Right cardiac atrium (tissue), 5 donors: ENCODE results near the gene CSH2. TPM values are rescaled to one million over a fixed set of nuclear protein-coding genes. Genes with fewer than 3 reads are reported as not detected.
"Not testable (repeated sequence)": the region's sequence is repeated elsewhere in the genome, so short reads cannot be mapped to it uniquely, and the experiment has no call there.

Experiments used
- ATAC-seq, 2 donors: fragments of 200-7000 bp; cut with Tn5 transposase; one replicate each; pipeline versions ENCODE4 v1.8.0 to v1.9.1; 2020; ENCODE audit warnings: moderate library complexity in 2 of 2, mild to moderate bottlenecking in 1 of 2
- DNase-seq, 3 donors: peaks; one replicate each; pipeline ENCODE4 v3.0.0-alpha.2; 2020
- H3K27ac ChIP-seq: one replicate; pipeline ENCODE4 v1.5.1; 2013; ENCODE audit warnings: mild to moderate bottlenecking, low read length, control low read depth, moderate library complexity
- H3K27me3 ChIP-seq: one replicate; pipeline ENCODE4 v1.6.1; 2013; ENCODE audit not compliant: control insufficient read depth, insufficient read depth
- H3K4me1 ChIP-seq: one replicate; pipeline ENCODE4 v1.6.1; 2013; ENCODE audit warnings: low read length; ENCODE audit not compliant: control insufficient read depth, insufficient read depth
- H3K4me3 ChIP-seq: one replicate; pipeline ENCODE4 v1.5.1; 2013; ENCODE audit warnings: low read length, control low read depth
- H3K9me3 ChIP-seq: one replicate; pipeline ENCODE4 v1.6.1; 2013; ENCODE audit warnings: low read length; ENCODE audit not compliant: control insufficient read depth
- WGBS: extraction: QIAGEN DNeasy Blood & Tissue Kit; methylation state at CpG from one replicate; pipeline ENCODE4 v1.1.7; 2013; 5-methylcytosine and 5-hydroxymethylcytosine counted together
- intact Hi-C, 4 donors: fragments of 100-400 bp; cut with DNase I; formaldehyde crosslinking; loops; one replicate each; pipeline versions ENCODE4 v1.11.0 to v1.14.0; 2022 to 2023
- polyA plus RNA-seq: library from polyadenylated mRNA; stranded (reverse); fragments of 200-250 nt; gene quantifications from one replicate; pipeline ENCODE4 v1.2.3, GENCODE V29; 2013
- total RNA-seq, 4 donors: library from RNA; stranded (reverse); fragmentation: NEBNext Ultra II Directional; extraction: Animal tissue kit (Norgen Biotek cat#: 25700); gene quantifications; one replicate each; pipeline ENCODE4 v1.2.1, GENCODE V29; 2021
- donor health status: healthy with polysubstance abuse.
- donor health status: DM: no; HTN: yes; CAD: no.
- donor health status: DM: no; HTN: no; CAD: no.
- donor health status: DM: no; HTN: yes; CAD: no; lungs with severe emphysema.
- donor health status: DM: yes; HTN: yes; CAD: no.

CSH2 gene
- total and polyA plus RNA-seq, 5 donors: not detected

- DNase-seq, ATAC-seq, H3K27me3 ChIP-seq, H3K27ac ChIP-seq, H3K4me3 ChIP-seq, H3K9me3 ChIP-seq, H3K4me1 ChIP-seq: not testable (repeated sequence)
- 75% methylated on average over 10 of the region's 10 CpGs for WGBS
- intact Hi-C loops: loop anchor here (5.0 to 10.0 kb wide), 6 partner anchors 77 to 369 kb away; partner anchors contain the start of genes ERN1 (in 3 of the 4), ICAM2 (in 2 of the 4) and PRR29 (in 1 of the 4)
These were observed 42.3 kb upstream of the CSH2 start for GRCh38 chr17:63915753-63916152.

DNA sequence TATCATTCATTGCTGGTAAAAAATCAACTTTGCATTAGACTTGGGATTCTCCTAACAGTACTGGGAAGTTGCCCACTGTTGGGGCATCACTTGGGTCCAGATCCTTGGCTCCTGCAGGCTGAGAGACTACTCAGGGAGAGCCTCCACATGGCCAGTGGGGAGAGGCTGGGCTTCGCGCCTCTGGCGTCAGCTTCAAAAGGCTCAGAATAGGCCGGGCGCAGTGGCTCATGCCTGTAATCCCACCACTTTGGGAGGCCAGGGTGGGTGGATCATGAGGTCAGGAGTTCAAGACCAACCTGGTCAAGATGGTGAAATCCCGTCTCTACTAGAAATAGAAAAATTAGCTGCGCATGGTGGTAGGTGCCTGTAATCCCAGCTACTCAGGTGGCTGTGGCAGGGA, 41.0 kb upstream of the CSH2 start:
- Histone ChIP-seq H3K9me3 (no peaks in the 10 kb centered on the region), H3K27me3 (no peaks in the 10 kb centered on the region), H3K27ac (no peak overlapping the region), H3K4me1 (no peaks in the 10 kb centered on the region), H3K4me3 (no peak overlapping the region)
- intact Hi-C loops: loop anchor here in 3 of 4 donors (5.0 to 10.0 kb wide), 6 partner anchors 33 to 370 kb away; partner anchors contain the start of genes ICAM2 (in 3 of the 3), ERN1 (in 2 of the 3) and PRR29 (in 1 of the 3)
- 95% methylated on average over 7 of the region's 7 CpGs for WGBS
- DNase-seq (no peak), ATAC-seq (no peak)

- H3K4me3 ChIP-seq: no peak overlapping the region
- intact Hi-C loops: loop anchor here in 3 of 4 donors (5.0 to 10.0 kb wide), 6 partner anchors 36 to 373 kb away; partner anchors contain the start of genes ICAM2 (in 3 of the 3), ERN1 (in 2 of the 3) and PRR29 (in 1 of the 3)
- no peaks in the 10 kb centered on the region for H3K27me3 ChIP-seq
- H3K4me1 ChIP-seq: no peaks in the 10 kb centered on the region
- ATAC-seq (peak in 1 of 2 donors; percentile 66), DNase-seq (peak in 1 of 3 donors; percentile 47)
- no peak overlapping the region for H3K27ac ChIP-seq
- 40% methylated on average over 8 of the region's 8 CpGs for WGBS
- H3K9me3 ChIP-seq: no peaks in the 10 kb centered on the region
These were observed 38.2 kb upstream of the CSH2 start for GRCh38 chr17:63911657-63912100.

- no peak within 1 kb of the TSS for H3K27ac ChIP-seq
- 65% methylated on average over 15 of the region's 15 CpGs for WGBS
- H3K27me3 ChIP-seq: no peaks in the 10 kb centered on the region
- no peaks in the 10 kb centered on the region for H3K4me1 ChIP-seq
- DNase-seq: peak in 1 of 3 donors; percentile 41
- intact Hi-C loops: loop anchor here in 3 of 4 donors (5.0 to 10.0 kb wide), 6 partner anchors 36 to 374 kb away; partner anchors contain the start of genes ICAM2 (in 3 of the 3), ERN1 (in 2 of the 3) and PRR29 (in 1 of the 3)
- no peak for ATAC-seq
- no peaks in the 10 kb centered on the region for H3K9me3 ChIP-seq
- no peak within 1 kb of the TSS for H3K4me3 ChIP-seq
These were observed 37.7 kb upstream of the CSH2 start, which contains the start of gene CSHL1 for GRCh38 chr17:63911041-63911635. CSHL1 (minus strand) TSS chr17:63911258; CDS start chr17:63911196, 62 bp downstream.

GRCh38 chr17:63910096-63910495, 36.6 kb upstream of the CSH2 start:
- Histone ChIP-seq H3K27me3 (no peaks in the 10 kb centered on the region), H3K9me3 (no peaks in the 10 kb centered on the region), H3K4me3 (no peak overlapping the region), H3K4me1 (no peaks in the 10 kb centered on the region), H3K27ac (no peak overlapping the region)
- ATAC-seq (no peak), DNase-seq (peak in 1 of 3 donors; percentile 33)
- intact Hi-C loops: loop anchor here in 3 of 4 donors (5.0 to 10.0 kb wide), 6 partner anchors 37 to 375 kb away; partner anchors contain the start of genes ICAM2 (in 3 of the 3), ERN1 (in 2 of the 3) and PRR29 (in 1 of the 3)
- 81% methylated on average over 14 of the region's 14 CpGs for WGBS

GRCh38 chr17:63909586-63909985, 36.1 kb upstream of the CSH2 start:
- H3K27ac ChIP-seq, H3K4me1 ChIP-seq, H3K27me3 ChIP-seq, H3K4me3 ChIP-seq, ATAC-seq, DNase-seq, H3K9me3 ChIP-seq, intact Hi-C loops: not testable (repeated sequence)
- WGBS: 89% methylated on average over 10 of the region's 10 CpGs

DNA sequence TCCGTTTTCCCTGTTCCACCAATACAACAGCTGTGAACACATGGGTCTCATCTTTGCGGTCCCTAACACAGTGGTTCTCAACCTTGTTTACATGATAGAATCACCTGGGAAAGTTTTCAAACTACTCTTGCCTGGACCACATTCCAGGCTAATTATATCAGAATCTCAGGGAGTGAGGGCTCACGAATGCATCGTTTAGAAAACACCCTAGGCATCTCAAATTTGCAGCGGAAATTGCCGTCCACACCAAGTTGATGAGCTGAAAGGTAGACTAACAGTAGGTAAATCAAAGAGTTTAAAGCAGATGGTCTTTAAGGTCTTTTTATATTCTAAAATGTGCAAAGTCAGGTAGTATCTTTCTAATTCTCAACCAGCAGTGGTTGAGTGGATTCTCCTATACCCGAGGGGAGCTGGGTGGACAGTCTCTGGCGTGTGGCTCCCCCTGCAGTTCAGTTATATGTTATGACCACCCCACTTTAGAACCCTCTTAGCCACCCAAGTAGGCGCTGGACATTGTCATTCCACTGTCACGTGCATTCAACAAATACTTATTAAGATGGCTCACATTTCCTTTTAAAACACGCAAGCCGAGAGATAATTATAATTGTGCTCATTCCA, 33.8 kb upstream of the CSH2 start:
- intact Hi-C loops, H3K4me3 ChIP-seq, H3K9me3 ChIP-seq, DNase-seq, H3K27ac ChIP-seq, H3K4me1 ChIP-seq, H3K27me3 ChIP-seq: not testable (repeated sequence)
- ATAC-seq: peak in 1 of 2 donors; percentile 40
- 59% methylated on average over 11 of the region's 12 CpGs for WGBS

DNA sequence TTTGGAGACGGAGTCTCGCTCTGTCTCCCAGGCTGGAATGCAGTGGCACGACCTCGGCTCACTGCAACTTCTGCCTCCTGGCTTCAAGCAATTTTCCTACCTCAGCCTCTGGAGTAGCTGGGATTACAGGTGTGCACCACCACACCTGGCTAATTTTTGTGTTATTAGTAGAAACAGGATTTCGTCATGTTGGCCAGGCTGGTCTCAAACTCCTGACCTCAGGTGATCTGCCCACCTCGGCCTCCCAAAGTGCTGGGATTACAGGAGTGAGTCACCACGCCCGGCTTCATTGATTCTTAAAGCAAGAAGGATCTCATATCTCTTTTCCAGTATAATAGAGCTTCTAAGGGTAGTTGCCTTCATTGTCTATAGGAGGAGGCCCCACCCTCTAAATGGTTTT, 31.3 kb upstream of the CSH2 start:
- DNase-seq, H3K27ac ChIP-seq, H3K4me3 ChIP-seq, H3K9me3 ChIP-seq, H3K27me3 ChIP-seq, H3K4me1 ChIP-seq, intact Hi-C loops, ATAC-seq: not testable (repeated sequence)
- 95% methylated on average over 8 of the region's 8 CpGs for WGBS

GRCh38 chr17:63903787-63904201, 30.3 kb upstream of the CSH2 start:
- peak; percentile 34 to 55 for ATAC-seq
- H3K9me3 ChIP-seq, H3K4me1 ChIP-seq, intact Hi-C loops, H3K27me3 ChIP-seq, H3K27ac ChIP-seq, H3K4me3 ChIP-seq, DNase-seq: not testable (repeated sequence)
- whole genome bisulfite sequencing: 33% methylated on average over 5 of the region's 5 CpGs

GRCh38 chr17:63901971-63902370, 28.5 kb upstream of the CSH2 start:
- ATAC-seq, H3K4me1 ChIP-seq, DNase-seq, H3K9me3 ChIP-seq, H3K27me3 ChIP-seq, H3K4me3 ChIP-seq, intact Hi-C loops, H3K27ac ChIP-seq: not testable (repeated sequence)
- 87% methylated on average over 2 of the region's 2 CpGs for WGBS
